Renal cortex interstitium (tissue), 11 donors: ENCODE data around the gene TANGO2. TPM values are rescaled to one million over a fixed set of nuclear protein-coding genes. Genes with fewer than 3 reads are reported as not detected.

ENCODE experiments used
- DNase-seq, 11 donors: peaks; one replicate each; pipeline ENCODE4 v3.0.0-alpha.2; 2013; ENCODE audit warnings: low read depth in 9 of 11, low spot score in 4 of 11; ENCODE audit errors: extremely low read depth in 1 of 11
- polyA plus RNA-seq, 3 donors: library from polyadenylated mRNA; unstranded; fragments of 120-200 nt; gene quantifications; one replicate each; pipeline ENCODE4 v1.2.1, GENCODE V29; 2013; ENCODE audit not compliant: insufficient read length in 3 of 3

TANGO2 gene
- polyA plus RNA-seq, 3 donors, result 9.5 to 12.8 (median 11.4) TPM

- DNase-seq, result no peak
Measured at GRCh38 chr22:19981171-19981960, 39.5 kb upstream of the TANGO2 start.

DNA sequence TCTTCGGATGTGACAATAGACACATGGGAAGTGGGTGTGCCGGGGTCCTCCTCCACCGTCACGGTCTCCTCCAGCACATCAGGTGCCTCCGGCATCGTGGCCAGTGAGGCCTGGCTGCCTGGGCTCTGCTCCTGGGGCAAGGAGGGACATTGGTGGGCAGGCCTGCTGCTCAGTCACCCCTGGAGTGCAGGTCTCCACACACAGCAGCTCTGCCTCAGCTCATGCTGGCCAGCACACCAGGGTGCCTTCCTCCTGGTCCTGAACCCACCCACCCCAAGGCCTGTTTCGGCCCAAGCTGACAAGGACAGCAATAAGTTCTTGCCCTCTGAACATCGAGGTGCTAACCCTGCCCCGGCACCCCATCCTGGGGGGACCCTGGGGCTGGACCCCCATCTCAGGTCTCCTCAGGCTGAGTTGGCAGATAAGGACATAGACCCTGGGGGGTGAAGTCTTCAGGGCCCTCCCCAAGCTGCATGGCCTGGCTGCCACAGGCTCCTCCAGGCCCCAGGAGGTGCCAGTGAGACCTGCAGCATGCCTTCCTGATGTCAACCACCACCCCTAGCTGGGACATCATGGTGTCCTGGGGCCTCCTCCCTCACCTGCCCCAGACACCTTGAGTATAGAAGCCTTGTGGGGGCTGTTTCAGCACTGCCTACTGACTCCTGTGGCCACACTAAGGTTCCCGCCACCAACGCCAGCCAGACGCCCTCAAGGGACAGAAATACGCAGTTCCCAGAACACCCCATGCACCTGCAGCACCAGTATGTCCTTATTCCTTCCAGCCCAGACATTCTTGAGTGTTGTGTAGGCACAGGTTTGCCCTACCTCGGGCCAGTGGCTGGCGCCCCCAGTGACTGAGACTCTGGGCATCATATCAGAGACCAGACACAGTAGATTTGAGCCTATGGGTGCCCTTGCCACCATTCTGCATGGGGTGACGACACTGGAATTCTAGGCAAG, 38.7 kb upstream of the TANGO2 start:
- DNase-seq, result no peak

DNA sequence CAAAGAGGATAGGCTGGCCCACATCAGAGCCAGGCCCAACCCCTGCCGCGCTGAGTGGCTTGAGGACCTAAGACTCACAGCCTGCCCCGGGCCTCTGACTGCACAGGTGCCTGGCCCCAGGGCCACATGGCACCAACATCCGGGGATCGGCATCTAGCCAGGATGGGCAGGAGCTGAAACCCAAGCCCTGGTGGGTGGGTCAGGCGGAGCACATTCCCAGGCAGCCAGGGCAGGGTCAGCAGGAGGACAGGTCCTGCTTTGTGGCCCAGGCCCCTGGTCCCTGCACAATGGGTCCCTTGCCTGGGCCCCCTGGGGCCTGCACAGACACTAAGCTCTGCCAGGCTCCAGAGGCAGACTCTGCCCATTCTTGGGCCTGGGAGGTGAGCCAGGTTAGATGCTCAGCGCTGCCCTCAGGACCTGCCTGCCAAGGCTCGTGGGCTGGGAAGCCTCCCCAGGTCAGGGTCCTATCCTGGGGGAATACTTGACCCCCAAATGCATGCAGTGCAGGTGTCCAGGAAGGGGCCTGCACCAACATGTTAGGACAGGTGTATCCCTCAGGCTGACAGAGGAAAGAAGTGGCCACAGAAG, 37.8 kb upstream of the TANGO2 start:
- no peak for DNase-seq

- DNase-seq, result no peak
Measured at GRCh38 chr22:19983741-19984140, 37.2 kb upstream of the TANGO2 start.

- DNase-seq, result no peak
Measured at GRCh38 chr22:19984201-19984753, 36.6 kb upstream of the TANGO2 start.

DNA sequence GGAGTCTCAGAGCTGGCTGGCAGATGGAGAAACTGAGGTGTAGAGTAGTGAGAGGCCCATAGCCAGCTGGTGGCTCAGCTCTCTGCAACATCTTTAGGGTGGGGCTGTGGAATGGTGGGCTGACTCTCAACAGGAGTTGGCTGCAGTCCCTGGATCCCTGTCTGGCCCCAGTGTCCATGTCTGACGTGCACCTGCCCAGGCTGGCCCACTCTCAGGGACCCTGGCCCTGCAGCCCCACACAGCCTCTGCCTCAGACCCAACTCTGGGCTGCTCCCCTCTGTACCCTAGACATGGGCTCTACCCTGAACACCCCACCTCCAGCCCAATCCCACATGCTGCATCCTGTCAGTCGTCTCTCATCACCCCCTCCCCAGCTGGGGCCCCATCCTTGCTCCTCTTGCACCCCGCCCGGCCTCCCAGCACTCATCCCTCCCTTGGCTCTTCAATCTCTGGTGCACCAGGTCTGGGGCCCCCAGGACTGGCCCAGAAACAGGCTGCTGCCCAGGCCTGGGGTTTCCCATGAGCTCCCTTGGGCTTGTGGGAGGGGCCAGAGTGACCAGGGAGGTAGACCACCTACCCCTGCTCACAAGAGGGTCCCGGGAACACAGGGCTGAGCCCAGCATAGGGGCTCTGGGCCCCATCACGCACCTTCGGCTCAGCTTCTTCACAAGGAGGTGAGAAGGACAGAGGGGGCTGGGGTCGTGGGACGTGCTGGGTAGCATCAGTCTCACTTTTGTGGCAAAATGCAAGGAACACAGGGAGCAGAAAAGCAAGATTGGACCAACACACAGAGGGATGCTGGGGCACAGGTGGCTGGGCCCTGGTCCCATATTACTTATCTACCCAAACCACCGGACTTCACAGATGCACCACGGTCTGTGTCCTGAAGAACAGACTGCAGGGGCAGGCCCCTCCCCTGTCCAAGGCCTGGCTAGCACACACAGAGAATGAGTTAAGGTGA, 35.8 kb upstream of the TANGO2 start:
- no peak for DNase-seq

GRCh38 chr22:19986011-19986409, 34.9 kb upstream of the TANGO2 start:
- DNase-seq, result no peak

DNA sequence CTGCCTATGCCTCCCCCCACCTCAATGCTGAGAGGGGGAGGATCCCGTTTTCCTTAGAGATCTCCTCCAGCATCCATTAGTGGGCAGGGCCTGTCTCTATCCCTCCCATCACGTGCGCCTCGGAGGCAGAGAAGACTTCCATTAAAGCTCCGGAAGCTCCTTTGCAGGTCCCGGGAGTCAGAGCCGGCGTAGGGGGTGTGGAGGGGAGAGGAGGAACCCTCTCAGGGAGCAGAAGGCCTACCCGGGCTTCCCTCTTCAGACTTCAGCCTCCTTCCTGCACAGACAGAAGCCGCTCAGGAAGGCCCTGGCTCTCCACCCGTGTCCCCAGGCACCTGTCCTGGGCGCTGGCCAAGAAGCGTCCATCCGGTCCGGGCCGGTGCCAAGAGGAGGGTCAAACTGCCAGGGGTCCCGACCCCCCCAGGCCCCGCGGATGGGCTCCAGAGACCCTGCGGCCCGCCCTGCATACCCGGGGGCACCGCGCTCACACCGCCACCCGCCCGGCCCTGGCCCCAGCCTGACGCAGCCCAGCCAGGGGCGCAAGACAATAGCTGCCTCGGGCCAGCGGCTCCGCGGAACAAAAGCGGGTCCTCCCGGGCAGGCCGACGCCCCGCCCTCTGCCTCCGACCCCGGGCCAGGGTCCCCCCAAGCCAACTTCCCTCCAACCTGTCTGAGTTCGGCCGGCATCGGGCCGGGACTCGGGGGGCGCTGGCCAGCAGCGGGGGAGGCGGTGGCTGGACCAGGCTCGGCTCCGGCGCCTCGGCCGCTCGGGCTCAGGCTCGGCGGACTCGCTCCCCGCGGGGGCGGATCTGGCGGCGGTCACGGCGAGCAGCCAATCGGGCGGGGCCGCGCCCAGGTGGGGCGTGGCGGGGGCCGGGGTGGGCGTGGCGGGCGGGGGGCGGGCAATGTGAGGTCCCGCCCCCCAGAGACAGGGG, 34.2 kb upstream of the TANGO2 start:
- peak in 7 of 11 donors; percentile 40 to 75 (median 65) for DNase-seq

- DNase-seq, result peak in 1 of 11 donors; percentile 35
Measured at GRCh38 chr22:19987394-19988306, 33.3 kb upstream of the TANGO2 start.

DNA sequence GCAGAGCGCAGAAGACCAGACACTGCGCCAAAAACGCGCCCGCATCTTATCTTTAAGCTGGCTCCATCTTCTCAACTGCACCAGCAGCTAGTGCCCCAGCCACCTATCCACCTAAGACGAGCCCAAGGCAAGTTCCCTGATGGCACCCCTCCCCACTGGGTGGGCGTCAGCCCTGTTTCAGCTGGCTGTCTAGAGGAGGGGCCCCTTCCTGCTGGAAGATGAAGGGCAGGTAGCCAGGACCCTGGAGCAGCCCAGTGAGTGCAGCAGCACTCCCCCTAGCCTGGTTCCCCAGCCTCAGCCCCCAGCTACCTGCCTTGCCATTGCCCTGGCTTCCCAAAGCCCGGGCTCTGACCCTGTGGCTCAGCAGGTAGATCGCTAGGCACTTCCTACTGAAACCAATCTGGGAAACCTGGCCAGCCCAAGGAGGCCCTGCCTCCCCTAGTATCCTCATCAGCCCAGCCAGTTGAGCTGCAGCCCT, 32.5 kb upstream of the TANGO2 start:
- no peak for DNase-seq

- DNase-seq, result no peak
Measured at GRCh38 chr22:19988965-19989724, 31.8 kb upstream of the TANGO2 start.

DNA sequence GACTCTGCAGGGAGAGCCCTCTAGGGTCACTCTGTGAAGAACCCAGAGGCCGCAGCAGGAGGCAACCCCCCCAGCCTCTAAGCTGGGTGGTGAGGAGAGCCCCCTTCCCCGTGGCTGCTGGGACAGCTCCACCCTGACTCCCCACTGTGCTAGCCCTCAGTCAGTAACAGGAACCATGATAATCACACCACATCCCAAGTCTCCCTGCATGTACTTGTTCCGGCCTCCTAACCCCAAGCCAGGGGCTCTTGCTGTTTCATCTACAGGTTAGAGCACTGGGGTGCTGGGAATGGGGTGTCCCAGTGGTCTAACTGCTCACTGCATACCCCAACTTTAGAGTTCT, 31.2 kb upstream of the TANGO2 start:
- DNase-seq, result no peak

DNA sequence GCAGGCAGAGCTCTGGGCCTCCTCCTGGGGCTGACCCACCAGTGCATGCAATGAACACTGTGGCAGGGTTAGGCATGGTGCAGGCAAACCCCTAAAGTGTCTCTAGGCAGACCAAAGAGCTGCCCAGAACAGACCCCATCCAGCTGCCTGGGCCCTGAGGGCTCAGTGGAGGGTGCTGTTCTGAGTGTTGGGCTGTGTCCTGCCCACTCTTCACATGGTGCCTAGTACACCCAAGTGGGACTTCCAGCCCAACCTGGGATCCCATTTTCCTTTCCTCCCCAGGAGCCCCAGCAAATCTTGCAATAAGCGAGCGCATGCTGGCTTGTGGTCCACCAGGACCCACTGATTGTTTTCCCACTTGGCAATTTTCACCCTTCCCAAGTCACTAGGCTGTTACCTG, 30.7 kb upstream of the TANGO2 start:
- no peak for DNase-seq

- DNase-seq, result no peak
Measured at GRCh38 chr22:19990609-19991394, 30.1 kb upstream of the TANGO2 start.

- no peak for DNase-seq
Measured at GRCh38 chr22:19991395-19991644, 29.6 kb upstream of the TANGO2 start.
